Melanocyte of skin (primary cell): ENCODE results near the gene ZNF222. TPM values are rescaled to one million over a fixed set of nuclear protein-coding genes. Genes with fewer than 3 reads are reported as not detected.

Experiments
- small RNA-seq, 2 donors: library from RNA; depleted of rRNA; stranded (forward); fragments of <200 nt; gene quantifications; one replicate each; pipeline ENCODE3, GENCODE V24; 2012
- total RNA-seq, 2 donors: library from RNA; depleted of rRNA; stranded (reverse); fragments of >200 nt; gene quantifications; 2 replicates each; pipeline ENCODE4 v1.2.3, GENCODE V29; 2012

Gene ZNF222
- 1 to 10 TPM; 5.3 to 7.2 TPM for total RNA-seq

DNA sequence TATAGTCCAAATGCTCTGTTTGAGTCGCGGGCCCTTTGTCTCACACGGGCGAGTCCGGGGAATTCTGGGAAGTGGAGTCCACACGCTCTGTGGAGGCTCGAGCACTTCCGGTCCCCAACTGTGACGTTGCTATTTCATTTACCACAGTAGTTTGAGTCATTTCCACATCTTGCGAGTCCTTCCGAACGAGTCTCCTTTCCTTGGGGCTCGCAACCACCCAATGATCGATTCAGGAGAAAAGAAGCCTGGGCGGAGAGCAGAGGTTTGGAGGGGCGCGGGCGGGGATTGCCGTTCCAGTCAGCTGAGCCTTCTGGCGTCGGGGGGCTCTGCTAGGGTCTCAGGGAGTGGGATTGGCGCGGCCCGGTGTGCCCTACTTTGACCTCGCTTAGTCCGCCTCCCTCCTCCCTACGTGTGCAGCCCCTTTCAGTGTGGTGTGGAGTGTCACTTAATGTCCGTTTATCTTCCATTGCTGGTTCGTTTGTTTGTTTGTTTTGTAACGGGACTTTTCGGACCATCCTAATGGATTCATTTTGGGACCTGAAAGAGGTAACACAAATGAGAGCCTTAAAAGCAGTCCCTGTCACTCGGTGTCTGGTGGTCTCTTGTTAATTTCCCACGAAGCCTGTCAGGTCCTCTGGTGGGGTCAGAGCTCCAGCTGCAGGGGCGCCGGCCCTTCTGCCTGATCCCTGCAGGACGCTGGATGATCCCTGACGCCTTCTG lies at the start of gene ZNF222:
Gene ZNF222, plus strand, starts transcription at position 163 of the 720 bp plus-strand sequence. Its CDS starts 58 bp downstream, at position 221.

DNA sequence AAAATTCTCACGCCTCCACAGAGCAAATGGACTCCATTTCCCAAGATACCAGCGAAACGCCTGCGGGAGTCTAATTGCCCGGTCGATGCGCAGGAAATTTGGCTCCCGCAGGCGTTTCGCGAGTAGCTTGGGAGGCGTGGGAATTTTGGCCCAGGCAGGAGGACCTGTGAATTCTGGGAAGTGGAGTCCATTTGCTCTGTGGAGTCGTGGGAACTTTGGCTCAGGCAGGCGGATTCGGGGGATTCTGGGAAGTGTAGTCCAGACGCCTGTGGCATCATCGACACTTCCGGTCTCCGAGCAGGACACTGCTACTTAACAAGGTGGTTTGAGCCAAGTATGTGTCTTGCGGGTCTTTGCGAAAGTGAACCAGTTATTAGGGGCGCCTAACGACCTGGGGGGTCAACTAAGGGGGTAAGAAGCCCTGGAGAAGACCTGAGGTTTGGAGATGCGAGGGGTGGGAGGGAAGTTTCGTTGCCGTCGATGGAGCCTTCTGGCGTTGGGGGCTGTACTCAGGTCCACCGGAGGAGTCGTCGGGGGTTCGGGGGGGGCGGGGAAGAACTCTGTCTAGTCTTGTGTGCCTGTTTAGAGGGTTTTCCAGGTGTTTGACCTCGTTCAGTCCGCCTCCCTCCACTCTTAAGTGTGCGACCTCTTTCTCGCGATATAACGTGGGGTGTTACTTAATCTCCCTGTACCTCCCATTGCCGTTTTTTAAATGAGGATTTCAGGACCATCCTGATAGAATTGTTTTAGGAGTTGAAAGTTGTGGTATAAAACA lies 41.1 kb upstream of the ZNF222 start, which contains the start of gene ZNF155:
Gene ZNF155, plus strand, starts transcription at position 277 of the 775 bp plus-strand sequence. CDS start 4,356 bp downstream, outside the sequence.

DNA sequence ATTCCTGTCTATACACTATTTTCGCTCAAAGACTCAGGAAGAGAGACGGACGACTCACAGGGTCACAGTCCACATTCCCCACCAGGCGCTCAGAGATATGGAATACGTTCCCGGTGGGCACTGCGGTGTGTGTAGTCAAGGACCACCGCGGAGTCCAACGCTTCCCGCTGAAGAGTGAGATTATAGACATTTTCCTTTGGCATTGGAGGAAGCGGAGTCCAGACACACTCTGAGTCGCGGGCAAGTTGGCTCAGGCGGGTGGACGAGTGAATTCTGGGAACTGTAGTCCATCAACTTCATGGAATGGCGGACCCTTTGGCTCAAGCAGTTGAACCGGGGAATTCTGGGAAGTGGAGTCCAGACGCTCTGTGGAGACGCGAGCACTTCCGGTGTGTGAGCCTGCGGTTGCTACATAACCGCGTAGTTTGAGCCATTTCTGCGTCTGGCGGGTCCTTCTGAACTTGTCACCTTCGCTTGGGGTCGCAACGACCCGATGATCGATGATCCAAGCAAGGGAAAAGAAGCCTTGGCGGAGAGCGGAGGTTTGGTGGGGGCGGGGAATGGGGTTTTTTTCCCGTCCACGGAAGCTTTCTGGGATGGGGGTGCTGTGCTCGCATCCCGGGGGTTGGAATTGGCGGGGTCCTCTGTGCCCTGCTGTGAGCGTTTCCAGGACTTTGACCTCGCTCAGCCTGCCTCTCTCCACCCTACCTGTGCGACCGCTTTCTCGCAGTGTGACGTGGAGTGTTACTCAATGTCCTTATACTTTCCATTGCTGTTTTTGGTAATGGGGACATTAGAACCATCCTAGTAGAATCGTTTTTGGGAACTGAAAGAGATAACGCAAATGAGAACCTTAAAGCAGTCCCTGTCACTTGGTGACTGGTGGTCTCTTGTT lies 22.4 kb upstream of the ZNF222 start, which contains the start of gene ZNF230:
Gene ZNF230, plus strand, starts transcription at position 392 of the 895 bp plus-strand sequence. CDS start 4,122 bp downstream, outside the sequence.

DNA sequence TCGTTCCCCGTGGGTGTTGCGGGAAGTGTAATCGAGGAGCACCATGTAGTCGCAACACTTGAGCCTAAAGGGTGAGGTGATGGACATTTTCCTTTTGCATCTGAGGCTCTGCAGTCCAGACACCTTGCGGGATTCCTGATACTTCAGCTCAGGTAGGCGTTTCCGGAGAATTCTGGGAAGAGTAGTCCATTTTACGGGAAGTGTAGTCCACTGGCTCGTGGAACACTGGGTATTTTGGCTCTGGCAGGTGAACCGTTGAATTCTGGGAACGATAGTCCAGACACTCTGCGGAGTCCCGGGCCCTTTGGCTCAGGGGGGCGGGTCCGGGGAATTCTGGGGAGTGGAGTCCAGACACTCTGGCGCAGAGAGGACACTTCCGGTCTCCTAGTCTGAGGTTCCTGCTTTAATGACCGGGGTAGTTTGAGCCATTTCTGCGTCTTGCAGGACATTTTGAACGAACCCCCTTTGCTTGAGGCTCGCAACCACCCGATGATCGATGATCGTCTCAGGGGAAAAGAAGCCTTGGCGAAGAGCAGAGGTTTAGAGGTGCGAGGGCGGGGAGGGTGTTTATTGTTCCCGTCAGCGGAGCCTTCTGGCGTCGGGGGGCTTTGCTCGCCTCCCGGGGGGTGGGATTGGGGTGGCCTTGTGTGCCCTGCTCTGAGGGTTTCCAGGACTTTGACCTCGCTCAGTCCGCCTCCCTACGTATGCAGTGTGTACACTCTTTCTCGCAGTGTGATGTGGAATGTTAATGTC lies 26.6 kb downstream of the ZNF222 start, which contains the start of gene ZNF223:
Gene ZNF223, plus strand, starts transcription at position 387 of the 753 bp plus-strand sequence. CDS start 3,141 bp downstream, outside the sequence.

DNA sequence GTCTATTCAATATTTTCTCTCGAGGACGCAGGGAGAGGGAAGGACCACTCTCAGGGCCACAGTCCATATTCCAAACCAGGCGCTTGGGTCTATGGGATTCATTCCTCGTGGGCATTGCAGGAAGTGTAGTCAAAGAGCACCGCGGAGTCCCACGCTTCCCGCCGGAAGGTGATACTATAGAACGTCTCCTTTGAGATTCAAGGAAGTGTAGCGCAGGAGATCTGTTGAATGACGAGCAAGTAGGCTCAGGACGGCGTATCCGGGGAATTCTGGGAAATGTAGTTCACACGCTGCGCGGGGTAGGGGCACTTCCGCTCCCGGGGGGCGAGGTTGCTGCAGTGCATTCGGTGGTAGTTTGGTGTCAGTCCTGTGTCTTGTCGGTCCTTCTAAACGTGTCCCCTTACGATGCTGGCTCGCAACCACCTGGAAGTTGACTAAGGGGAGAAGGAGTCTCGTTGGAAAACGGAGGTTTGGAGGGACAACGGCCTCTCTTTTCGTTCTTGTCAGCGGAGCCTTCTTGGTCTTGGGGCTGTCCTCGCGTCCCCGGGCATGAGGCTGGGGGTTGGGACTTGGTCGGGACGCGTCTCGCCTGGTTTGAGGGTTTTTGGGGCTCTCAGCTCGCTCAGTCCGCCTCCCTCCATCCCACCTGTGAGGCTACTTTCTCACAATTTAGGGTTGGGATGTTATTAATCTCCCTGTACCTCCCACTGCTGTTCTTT lies 46.8 kb downstream of the ZNF222 start, which contains the start of gene ZNF284:
Gene ZNF284, plus strand, starts transcription at position 336 of the 719 bp plus-strand sequence. CDS start 4,231 bp downstream, outside the sequence.

Small RNA genes within 50 kb of the gene (small RNA-seq; reads per million reads assigned to genes)
- 0 reads per million in 2 donors for gene AC006213.5

Other genes with a start within 250 kb of the ZNF222 start
- 1 to 10 TPM in 1 of 2 donors, under 1 TPM in 1; 0.34 to 5.0 TPM for gene KCNN4, start 244.4 kb upstream of the ZNF222 start, total RNA-seq
- 1 to 10 TPM; 1.0 to 3.0 TPM for gene LYPD5, start 222.9 kb upstream of the ZNF222 start, total RNA-seq
- 1 to 10 TPM; 6.5 to 9.3 TPM for gene ZNF283, start 198.1 kb upstream of the ZNF222 start, total RNA-seq
- 1 to 10 TPM; 1.3 to 1.4 TPM for gene ZNF404, start 141.4 kb upstream of the ZNF222 start, total RNA-seq
- gene ZNF45, start 90.1 kb upstream of the ZNF222 start, total RNA-seq: 10 to 100 TPM; 16.9 to 23.3 TPM
- 1 to 10 TPM; 7.9 to 8.0 TPM for gene ZNF221, start 74.2 kb upstream of the ZNF222 start, total RNA-seq
- gene ZNF155, start 41.2 kb upstream of the ZNF222 start, total RNA-seq: 1 to 10 TPM; 4.8 to 5.0 TPM
- 1 to 10 TPM; 3.4 to 4.7 TPM for gene ZNF230, start 22.4 kb upstream of the ZNF222 start, total RNA-seq
- 1 to 10 TPM; 3.0 to 5.2 TPM for gene ZNF223, start 26.7 kb downstream of the ZNF222 start, total RNA-seq
- gene ZNF284, start 46.8 kb downstream of the ZNF222 start, total RNA-seq: 1 to 10 TPM; 3.8 to 5.3 TPM
- gene ZNF224, start 69.0 kb downstream of the ZNF222 start, total RNA-seq: 10 to 100 TPM; 23.0 to 28.9 TPM
- 1 to 10 TPM; 3.3 to 4.8 TPM for gene ZNF225, start 88.0 kb downstream of the ZNF222 start, total RNA-seq
- 10 to 100 TPM; 10.7 to 12.0 TPM for gene ZNF234, start 116.2 kb downstream of the ZNF222 start, total RNA-seq
- gene ZNF226, start 139.7 kb downstream of the ZNF222 start, total RNA-seq: 10 to 100 TPM; 12.7 to 14.1 TPM
- gene ZNF227, start 187.2 kb downstream of the ZNF222 start, total RNA-seq: 10 to 100 TPM; 14.5 to 16.3 TPM
- 1 to 10 TPM; 2.3 to 2.4 TPM for gene ZNF233, start 234.5 kb downstream of the ZNF222 start, total RNA-seq